DOHH2 (cell line): Measurements from ENCODE around the gene CHST5.

Source experiments
- EZH2phosphoT487 ChIP-seq: fragments of 200-600 bp; sonication (generic); IDR thresholded peaks from 2 replicates; pipeline ENCODE4 v1.6.1; 2017; ENCODE audit warnings: borderline replicate concordance, mild to moderate bottlenecking, antibody characterized with exemption, low read length, moderate library complexity, mixed read lengths
- TF ChIP-seq, protein P1 (sequence below): fragments of 200-600 bp; sonication (generic); IDR thresholded peaks from one replicate; pipeline ENCODE4 v1.5.1; 2014; ENCODE audit warnings: antibody characterized with exemption, mild to moderate bottlenecking, low read depth, low read length; ENCODE audit not compliant: poor library complexity, severe bottlenecking

DNA sequence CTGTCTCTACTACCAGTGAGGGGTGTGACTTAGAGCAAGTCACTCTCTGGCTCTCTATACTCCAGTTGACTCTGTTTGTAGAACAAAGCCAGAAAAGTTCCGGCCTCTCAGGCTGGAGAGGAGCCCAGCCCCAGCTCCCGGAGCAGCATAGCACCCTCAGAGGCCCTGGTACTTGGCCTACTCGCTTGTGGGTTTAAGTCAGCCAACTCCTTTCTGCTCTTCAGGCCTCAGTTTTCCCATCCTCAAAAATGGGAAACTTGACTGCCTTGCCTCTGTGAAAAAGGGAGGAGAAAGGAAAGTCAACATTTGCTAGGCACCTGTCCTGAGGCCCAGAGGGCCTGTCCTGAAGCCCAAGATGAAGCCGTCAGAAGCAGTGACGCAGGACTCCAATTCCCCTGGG lies 41.7 kb downstream of the CHST5 start:
- TF ChIP-seq, protein P1, sequence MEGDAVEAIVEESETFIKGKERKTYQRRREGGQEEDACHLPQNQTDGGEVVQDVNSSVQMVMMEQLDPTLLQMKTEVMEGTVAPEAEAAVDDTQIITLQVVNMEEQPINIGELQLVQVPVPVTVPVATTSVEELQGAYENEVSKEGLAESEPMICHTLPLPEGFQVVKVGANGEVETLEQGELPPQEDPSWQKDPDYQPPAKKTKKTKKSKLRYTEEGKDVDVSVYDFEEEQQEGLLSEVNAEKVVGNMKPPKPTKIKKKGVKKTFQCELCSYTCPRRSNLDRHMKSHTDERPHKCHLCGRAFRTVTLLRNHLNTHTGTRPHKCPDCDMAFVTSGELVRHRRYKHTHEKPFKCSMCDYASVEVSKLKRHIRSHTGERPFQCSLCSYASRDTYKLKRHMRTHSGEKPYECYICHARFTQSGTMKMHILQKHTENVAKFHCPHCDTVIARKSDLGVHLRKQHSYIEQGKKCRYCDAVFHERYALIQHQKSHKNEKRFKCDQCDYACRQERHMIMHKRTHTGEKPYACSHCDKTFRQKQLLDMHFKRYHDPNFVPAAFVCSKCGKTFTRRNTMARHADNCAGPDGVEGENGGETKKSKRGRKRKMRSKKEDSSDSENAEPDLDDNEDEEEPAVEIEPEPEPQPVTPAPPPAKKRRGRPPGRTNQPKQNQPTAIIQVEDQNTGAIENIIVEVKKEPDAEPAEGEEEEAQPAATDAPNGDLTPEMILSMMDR = no peak
- no peak for TF ChIP-seq EZH2phosphoT487
